ENCODE data around the gene HACD4. TPM values are rescaled to one million over a fixed set of nuclear protein-coding genes. Genes with fewer than 3 reads are reported as not detected.

The HACD4 gene
- total and polyA plus RNA-seq, 5 donors from 2014 or later = 8.2 to 12.0 (median 9.9) TPM

DNA sequence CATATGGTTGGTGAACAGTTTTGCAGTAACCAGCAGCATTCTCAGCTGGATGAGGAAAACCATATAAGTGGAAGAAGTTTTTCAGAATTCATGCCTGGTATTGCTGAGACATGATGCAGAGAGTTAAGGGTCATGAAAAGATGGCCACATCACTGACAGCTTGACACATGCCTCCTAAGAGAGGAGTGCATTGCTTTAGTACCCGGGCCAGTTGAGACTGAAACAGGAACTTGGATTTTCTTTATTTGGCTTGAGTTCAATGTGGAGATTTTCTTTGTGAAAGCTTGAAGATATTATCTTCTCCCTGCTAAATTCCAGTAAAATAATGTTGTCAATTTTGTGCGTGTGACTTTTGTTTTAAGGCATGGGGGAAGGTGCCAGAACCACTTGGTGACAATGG lies 35.8 kb downstream of the HACD4 start:
- Mint-ChIP-seq H3K9me3 (peaks cover 0 to 4% (median 0%) of the 10 kb centered on the region in 7 donors), H3K36me3 (peaks cover 37% of the 10 kb centered on the region), H3K27ac (peak overlapping the region in 2 of 3 donors; percentile 83 to 91), H3K27me3 (no peaks in the 10 kb centered on the region), H3K4me3 (peak overlapping the region in 1 of 4 donors; percentile 6), H3K4me1 (peaks cover 13 to 41% (median 28%) of the 10 kb centered on the region in 4 donors)
- Histone ChIP-seq H3K27me3 (ENCODE audit: control insufficient read depth, insufficient read depth, low read length) (no peaks in the 10 kb centered on the region), H3K36me3 (ENCODE audit: control insufficient read depth, insufficient read depth, low read length) (peaks cover 7% of the 10 kb centered on the region), H3K9me3 (ENCODE audit: control insufficient read depth in 2 of 2, low read length in 2 of 2) (no peaks in the 10 kb centered on the region), H3K4me1 (ENCODE audit: control insufficient read depth, insufficient read depth, low read length, poor library complexity, severe bottlenecking) (peaks cover 20% of the 10 kb centered on the region), H3K27ac (ENCODE audit: insufficient read depth, low read length, poor library complexity, severe bottlenecking) (no peak overlapping the region), H3K4me3 (ENCODE audit: low read depth, low read length) (no peak overlapping the region)
- ATAC-seq (ENCODE audit: low read depth in 2 of 2) (no peak), DNase-seq (no peak)

DNA sequence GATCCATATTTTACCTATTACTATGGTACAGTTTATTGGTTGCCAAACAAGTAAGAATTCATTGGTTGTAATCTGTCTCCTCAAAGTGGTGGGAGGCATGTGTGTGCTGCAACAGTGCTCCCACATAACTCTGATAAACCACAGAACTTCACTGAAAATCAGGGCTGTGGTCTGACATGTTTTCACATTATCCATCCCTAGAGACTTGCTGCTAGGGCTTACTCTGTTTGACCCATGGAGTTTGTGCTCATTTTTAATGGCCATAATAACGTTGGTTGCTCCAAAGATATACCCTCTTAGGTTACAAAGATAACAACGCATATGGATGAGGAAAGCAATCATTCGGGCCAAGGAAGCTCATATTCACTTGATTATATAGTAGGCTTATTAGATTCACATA lies 37.0 kb downstream of the HACD4 start:
- H3K9me3 Mint-ChIP-seq = no peaks in the 10 kb centered on the region
- H3K4me1 ChIP-seq (ENCODE audit: control insufficient read depth, insufficient read depth, low read length, poor library complexity, severe bottlenecking) = peaks cover 20% of the 10 kb centered on the region
- peaks cover 40% of the 10 kb centered on the region for H3K36me3 Mint-ChIP-seq
- no peak overlapping the region for H3K4me3 Mint-ChIP-seq
- H3K36me3 ChIP-seq (ENCODE audit: control insufficient read depth, insufficient read depth, low read length) = peaks cover 8% of the 10 kb centered on the region
- H3K9me3 ChIP-seq (ENCODE audit: control insufficient read depth in 2 of 2, low read length in 2 of 2) = no peaks in the 10 kb centered on the region
- no peak for ATAC-seq (ENCODE audit: low read depth in 2 of 2)
- peaks cover 13 to 41% (median 28%) of the 10 kb centered on the region in 4 donors for H3K4me1 Mint-ChIP-seq
- H3K27me3 ChIP-seq (ENCODE audit: control insufficient read depth, insufficient read depth, low read length) = no peaks in the 10 kb centered on the region
- H3K27ac ChIP-seq (ENCODE audit: insufficient read depth, low read length, poor library complexity, severe bottlenecking) = no peak overlapping the region
- no peak for DNase-seq
- H3K27ac Mint-ChIP-seq = peak overlapping the region in 2 of 3 donors; percentile 50 to 66
- H3K4me3 ChIP-seq (ENCODE audit: low read depth, low read length) = no peak overlapping the region
- no peaks in the 10 kb centered on the region for H3K27me3 Mint-ChIP-seq

DNA sequence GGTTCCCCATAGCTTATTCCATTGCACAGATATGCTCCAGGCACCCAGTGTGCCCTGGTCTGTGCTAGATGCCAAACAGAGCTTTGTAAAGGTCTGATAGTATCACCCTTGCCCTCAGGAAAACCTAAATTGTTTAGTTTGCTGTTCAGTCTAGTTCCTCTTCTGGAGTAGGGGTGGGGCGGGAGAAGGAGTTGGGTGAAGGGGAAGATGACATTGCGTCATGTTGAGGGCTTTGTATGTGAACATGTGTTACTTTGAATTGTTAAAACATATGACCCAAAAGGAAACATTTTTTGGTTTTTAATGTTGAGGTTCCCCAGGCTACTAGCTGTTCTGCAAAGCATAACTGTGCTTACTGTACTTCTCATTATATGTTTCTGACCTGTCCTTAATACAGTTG lies 40.6 kb downstream of the HACD4 start:
- ATAC-seq (ENCODE audit: low read depth in 2 of 2) = no peak
- Histone ChIP-seq H3K27me3 (ENCODE audit: control insufficient read depth, insufficient read depth, low read length) (no peaks in the 10 kb centered on the region), H3K27ac (ENCODE audit: insufficient read depth, low read length, poor library complexity, severe bottlenecking) (no peak overlapping the region), H3K36me3 (ENCODE audit: control insufficient read depth, insufficient read depth, low read length) (peaks cover 5% of the 10 kb centered on the region), H3K4me1 (ENCODE audit: control insufficient read depth, insufficient read depth, low read length, poor library complexity, severe bottlenecking) (no peaks in the 10 kb centered on the region), H3K4me3 (ENCODE audit: low read depth, low read length) (no peak overlapping the region), H3K9me3 (ENCODE audit: control insufficient read depth in 2 of 2, low read length in 2 of 2) (no peaks in the 10 kb centered on the region)
- no peak for DNase-seq
- Mint-ChIP-seq H3K4me3 (no peak overlapping the region), H3K4me1 (peaks cover 0 to 14% (median 5%) of the 10 kb centered on the region in 4 donors), H3K9me3 (no peaks in the 10 kb centered on the region), H3K36me3 (peaks cover 57% of the 10 kb centered on the region), H3K27ac (peak overlapping the region in 1 of 3 donors; percentile 44), H3K27me3 (no peaks in the 10 kb centered on the region)

DNA sequence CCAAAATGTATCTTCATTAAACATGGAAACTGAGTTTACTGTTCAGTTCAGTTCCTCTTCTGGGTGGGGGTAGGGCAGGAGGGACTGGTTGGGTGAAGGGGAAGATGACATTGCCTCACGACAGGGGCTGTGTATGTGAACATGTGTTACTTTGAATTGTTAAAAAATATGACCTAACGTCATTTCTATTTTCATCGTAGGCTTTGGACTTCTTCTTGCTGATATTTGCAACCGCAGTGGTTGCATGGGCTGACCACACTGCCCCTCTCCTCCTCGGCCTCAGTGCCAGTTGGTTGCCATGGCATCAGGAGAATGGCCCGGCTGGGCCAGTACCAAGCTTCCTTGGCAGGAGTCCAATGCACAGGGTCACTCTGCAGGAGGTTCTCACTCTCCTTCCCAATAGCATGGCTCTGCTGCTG lies 41.5 kb downstream of the HACD4 start:
- Mint-ChIP-seq H3K27me3 (no peaks in the 10 kb centered on the region), H3K27ac (no peak overlapping the region), H3K4me3 (no peak overlapping the region), H3K4me1 (peaks cover 0 to 5% (median 2%) of the 10 kb centered on the region in 4 donors), H3K36me3 (peaks cover 51% of the 10 kb centered on the region), H3K9me3 (no peaks in the 10 kb centered on the region)
- Histone ChIP-seq H3K27ac (ENCODE audit: insufficient read depth, low read length, poor library complexity, severe bottlenecking) (no peak overlapping the region), H3K9me3 (ENCODE audit: control insufficient read depth in 2 of 2, low read length in 2 of 2) (no peaks in the 10 kb centered on the region), H3K4me3 (ENCODE audit: low read depth, low read length) (no peak overlapping the region), H3K27me3 (ENCODE audit: control insufficient read depth, insufficient read depth, low read length) (no peaks in the 10 kb centered on the region), H3K4me1 (ENCODE audit: control insufficient read depth, insufficient read depth, low read length, poor library complexity, severe bottlenecking) (no peaks in the 10 kb centered on the region), H3K36me3 (ENCODE audit: control insufficient read depth, insufficient read depth, low read length) (peaks cover 5% of the 10 kb centered on the region)
- DNase-seq = no peak
- no peak for ATAC-seq (ENCODE audit: low read depth in 2 of 2)

DNA sequence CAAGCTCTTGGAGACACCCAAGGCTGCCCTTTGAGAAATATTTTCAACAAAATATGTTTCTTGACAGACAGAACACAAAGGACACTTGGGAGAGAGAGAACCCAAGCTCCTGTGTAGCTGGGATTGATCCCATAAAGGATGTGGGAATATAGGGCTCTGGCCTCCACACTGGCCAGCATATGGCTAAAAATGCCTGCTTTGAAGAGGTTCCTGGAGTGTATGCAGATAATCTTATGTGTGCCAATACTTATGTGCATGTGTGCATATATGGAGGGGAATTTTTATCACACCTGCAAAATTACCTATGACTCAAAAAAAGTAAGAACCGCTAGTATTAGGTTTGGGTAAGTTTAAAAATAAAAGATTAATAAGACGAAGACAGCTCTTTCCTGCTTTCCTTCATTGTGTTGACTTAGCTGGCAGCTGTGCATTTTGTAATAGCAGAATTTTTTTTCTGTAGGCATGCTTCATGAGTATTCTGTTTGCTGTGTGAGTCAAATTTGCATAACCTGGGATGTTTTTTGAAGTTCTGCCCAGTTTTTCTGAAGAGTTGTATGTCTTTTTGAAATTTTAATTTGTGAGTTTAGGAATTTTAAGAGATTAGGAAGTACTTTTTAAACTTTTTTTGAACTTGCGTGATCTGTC lies 42.6 kb downstream of the HACD4 start:
- Mint-ChIP-seq H3K36me3 (peaks cover 45% of the 10 kb centered on the region), H3K27ac (peak overlapping the region in 1 of 3 donors; percentile 29)
- no peak for ATAC-seq (ENCODE audit: low read depth in 2 of 2)

DNA sequence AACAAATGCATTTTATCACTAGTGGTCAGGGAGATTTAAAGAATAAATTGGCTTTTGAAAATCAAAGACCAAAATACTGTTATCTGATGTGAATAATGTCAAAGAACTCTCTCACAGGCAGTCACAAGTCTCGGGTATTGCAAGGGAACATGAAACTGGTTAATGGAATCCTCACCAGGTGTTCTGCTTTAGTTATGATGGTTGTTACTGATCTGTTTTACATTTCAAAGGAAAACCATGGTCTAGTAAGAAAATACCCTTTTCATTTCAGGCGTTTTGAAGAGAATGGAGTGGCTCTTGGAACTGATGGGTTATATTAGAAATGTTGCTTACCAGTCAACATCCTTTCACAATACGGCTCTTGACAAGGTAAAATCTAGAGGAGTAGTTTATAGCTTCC lies 43.4 kb downstream of the HACD4 start:
- H3K36me3 Mint-ChIP-seq = peaks cover 42% of the 10 kb centered on the region
- Histone ChIP-seq H3K27me3 (ENCODE audit: control insufficient read depth, insufficient read depth, low read length) (no peaks in the 10 kb centered on the region), H3K36me3 (ENCODE audit: control insufficient read depth, insufficient read depth, low read length) (peaks cover 9% of the 10 kb centered on the region), H3K27ac (ENCODE audit: insufficient read depth, low read length, poor library complexity, severe bottlenecking) (no peak overlapping the region), H3K9me3 (ENCODE audit: control insufficient read depth in 2 of 2, low read length in 2 of 2) (no peaks in the 10 kb centered on the region), H3K4me3 (ENCODE audit: low read depth, low read length) (no peak overlapping the region), H3K4me1 (ENCODE audit: control insufficient read depth, insufficient read depth, low read length, poor library complexity, severe bottlenecking) (no peaks in the 10 kb centered on the region)
- no peaks in the 10 kb centered on the region for H3K4me1 Mint-ChIP-seq
- no peaks in the 10 kb centered on the region for H3K9me3 Mint-ChIP-seq
- DNase-seq (no peak), ATAC-seq (ENCODE audit: low read depth in 2 of 2) (no peak)
- no peak overlapping the region for H3K4me3 Mint-ChIP-seq
- no peaks in the 10 kb centered on the region for H3K27me3 Mint-ChIP-seq
- no peak overlapping the region for H3K27ac Mint-ChIP-seq

More for the DNA sequence above, 42.6 kb downstream of the HACD4 start:
- no peak for DNase-seq
- no peak overlapping the region for H3K4me3 ChIP-seq (ENCODE audit: low read depth, low read length)
- no peaks in the 10 kb centered on the region for H3K27me3 ChIP-seq (ENCODE audit: control insufficient read depth, insufficient read depth, low read length)
- no peaks in the 10 kb centered on the region for H3K4me1 ChIP-seq (ENCODE audit: control insufficient read depth, insufficient read depth, low read length, poor library complexity, severe bottlenecking)
- H3K36me3 ChIP-seq (ENCODE audit: control insufficient read depth, insufficient read depth, low read length) = peaks cover 9% of the 10 kb centered on the region
- no peaks in the 10 kb centered on the region for H3K4me1 Mint-ChIP-seq
- no peak overlapping the region for H3K27ac ChIP-seq (ENCODE audit: insufficient read depth, low read length, poor library complexity, severe bottlenecking)
- H3K9me3 Mint-ChIP-seq = no peaks in the 10 kb centered on the region
- no peaks in the 10 kb centered on the region for H3K27me3 Mint-ChIP-seq
- no peaks in the 10 kb centered on the region for H3K9me3 ChIP-seq (ENCODE audit: control insufficient read depth in 2 of 2, low read length in 2 of 2)
- H3K4me3 Mint-ChIP-seq = no peak overlapping the region

DNA sequence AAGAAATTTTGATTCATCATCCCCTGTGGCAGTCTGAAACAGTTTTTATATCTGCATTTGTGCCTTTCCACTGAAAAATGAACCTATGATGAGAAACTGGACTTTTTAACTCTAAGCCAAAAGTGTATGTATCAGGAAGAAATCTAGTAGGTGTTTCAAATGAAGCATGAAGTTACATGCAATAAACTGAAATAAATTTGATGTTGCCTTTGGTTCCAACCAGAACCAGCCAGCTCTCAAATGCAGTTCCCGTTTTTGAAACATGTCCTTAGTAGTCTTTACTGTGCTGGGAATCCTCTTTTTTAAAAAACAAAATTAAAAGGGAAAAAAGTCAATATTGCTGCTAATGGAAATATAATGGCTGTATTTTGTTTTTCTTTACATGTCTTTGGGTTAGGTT lies 43.9 kb downstream of the HACD4 start:
- Histone ChIP-seq H3K27me3 (ENCODE audit: control insufficient read depth, insufficient read depth, low read length) (no peaks in the 10 kb centered on the region), H3K36me3 (ENCODE audit: control insufficient read depth, insufficient read depth, low read length) (peaks cover 9% of the 10 kb centered on the region), H3K9me3 (ENCODE audit: control insufficient read depth in 2 of 2, low read length in 2 of 2) (no peaks in the 10 kb centered on the region), H3K4me3 (ENCODE audit: low read depth, low read length) (no peak overlapping the region), H3K4me1 (ENCODE audit: control insufficient read depth, insufficient read depth, low read length, poor library complexity, severe bottlenecking) (no peaks in the 10 kb centered on the region), H3K27ac (ENCODE audit: insufficient read depth, low read length, poor library complexity, severe bottlenecking) (no peak overlapping the region)
- Mint-ChIP-seq H3K27ac (no peak overlapping the region), H3K4me3 (no peak overlapping the region), H3K4me1 (no peaks in the 10 kb centered on the region), H3K9me3 (no peaks in the 10 kb centered on the region), H3K27me3 (no peaks in the 10 kb centered on the region), H3K36me3 (peaks cover 41% of the 10 kb centered on the region)
- ATAC-seq (ENCODE audit: low read depth in 2 of 2) = no peak
- DNase-seq = no peak
